HepG2 (cell line): ENCODE data around the gene CLIP2. TPM values are rescaled to one million over a fixed set of nuclear protein-coding genes. Genes with fewer than 3 reads are reported as not detected.
A peak's percentile ranks its signal among the peaks of the same experiment; 100 is the strongest.

Source experiments
- ATAC-seq: fragments of 200-7000 bp; cut with Tn5 transposase; 3 replicates; pipeline ENCODE4 v1.9.1; 2020; ENCODE audit warnings: mild to moderate bottlenecking, moderate library complexity
- BruUV-seq: library from RNA; stranded (reverse); fragments of 400-500 nt; replicated peaks from 2 replicates; lab custom pipeline; 2021; lab: Mats Ljungman, UMichigan
- CTCF ChIA-PET: fragments of 300-600 bp; formaldehyde crosslinking; extraction: SDS; loops from one replicate; lab custom pipeline; 2021; ENCODE audit warnings: low total read pairs, inconsistent platforms, low intra/inter-chr PET ratio; lab: Yijun Ruan, JAX
- POLR2A ChIA-PET: fragments of 350-600 bp; sonication (Branson Sonifier 250); formaldehyde crosslinking; loops from one replicate; lab custom pipeline; 2020; ENCODE audit warnings: antibody characterized with exemption, inconsistent platforms; lab: Yijun Ruan, JAX
- DNase-seq: peaks from one replicate; pipeline ENCODE4 v3.0.0-alpha.2; 2015; ENCODE audit warnings: low spot score
- FAIRE-seq: peaks from 3 replicates; lab custom pipeline; 2011; peaks lifted over from hg19 to GRCh38; lab: Jason Lieb, UNC
- H2AFZ ChIP-seq: one replicate; pipeline ENCODE4 v1.6.1; 2011; ENCODE audit warnings: low read length, inconsistent platforms
- H3K27ac ChIP-seq: fragments of 300-600 bp; 3 replicates; pipeline ENCODE4 v1.8.0; 2011; ENCODE audit warnings: mixed run types, mild to moderate bottlenecking, mixed read lengths, low read length, inconsistent platforms; ENCODE audit not compliant: insufficient read depth; ENCODE audit errors: extremely low read length
- H3K27me3 ChIP-seq, 2 experiments: fragments of 200-600 bp in 1 of 2; 2 replicates in 1 of 2; 3 replicates in 1 of 2; pipeline versions ENCODE4 v1.6.0 to v1.8.0; 2011; ENCODE audit warnings: low read length in 2 of 2, mild to moderate bottlenecking in 2 of 2, moderate library complexity in 2 of 2, inconsistent platforms in 1 of 2; ENCODE audit not compliant: insufficient read depth in 2 of 2, control insufficient read depth in 1 of 2
- H3K36me3 ChIP-seq, 2 experiments: fragments of 200-600 bp in 1 of 2; replicated peaks in 1 of 2; 2 replicates in 1 of 2; 3 replicates in 1 of 2; pipeline versions ENCODE4 v1.5.1 to v1.8.0; 2011; ENCODE audit warnings: low read length in 2 of 2, inconsistent platforms in 1 of 2; ENCODE audit not compliant: insufficient read depth in 2 of 2, control insufficient read depth in 1 of 2
- H3K4me1 ChIP-seq: 2 replicates; pipeline ENCODE4 v1.5.1; 2012; ENCODE audit warnings: low read length, inconsistent platforms; ENCODE audit not compliant: insufficient read depth
- H3K4me2 ChIP-seq: 2 replicates; pipeline ENCODE4 v1.6.0; 2011; ENCODE audit warnings: low read depth, low read length, inconsistent platforms
- H3K4me3 ChIP-seq, 3 experiments: fragments of 200-600 bp in 1 of 3; sonication (generic), shearing (Covaris generic) in 1 of 3; replicated peaks in 1 of 3; 2 replicates each; pipeline ENCODE4 v1.5.1; 2011 to 2016; ENCODE audit warnings: low read length in 3 of 3, inconsistent platforms in 2 of 3, low read depth in 2 of 3, mild to moderate bottlenecking in 2 of 3, control low read depth in 1 of 3, mixed read lengths in 1 of 3; ENCODE audit not compliant: insufficient read depth in 1 of 3
- H3K79me2 ChIP-seq: one replicate; pipeline ENCODE4 v1.6.1; 2011; ENCODE audit warnings: low read length, inconsistent platforms; ENCODE audit not compliant: insufficient read depth
- H3K9ac ChIP-seq: 2 replicates; pipeline ENCODE4 v1.6.0; 2011; ENCODE audit warnings: mild to moderate bottlenecking, low read depth, low read length, inconsistent platforms; ENCODE audit not compliant: insufficient read depth
- H3K9me3 ChIP-seq: 2 replicates; pipeline ENCODE4 v1.5.1; 2012; ENCODE audit warnings: mild to moderate bottlenecking, low read length
- H4K20me1 ChIP-seq: 2 replicates; pipeline ENCODE4 v1.6.0; 2011; ENCODE audit warnings: inconsistent platforms, mild to moderate bottlenecking, low read length, moderate library complexity; ENCODE audit not compliant: insufficient read depth
- CSRNP1 ChIP-seq: sonication (generic); formaldehyde crosslinking; IDR thresholded peaks from 2 replicates; pipeline ENCODE4 v1.8.1; 2023; ENCODE audit warnings: mild to moderate bottlenecking, missing genetic modification reagents
- HNRNPL ChIP-seq: fragments of 200-400 bp; formaldehyde crosslinking; IDR thresholded peaks from 2 replicates; pipeline ENCODE4 v1.6.1; 2017; ENCODE audit warnings: mild to moderate bottlenecking, low read depth, low read length
- MAFK ChIP-seq, 2 experiments: IDR thresholded peaks in 1 of 2; conservative IDR thresholded peaks in 1 of 2; 2 replicates each; pipeline ENCODE4 v1.6.1; 2011; ENCODE audit warnings: improper control_type of control experiment in 2 of 2, low read length in 2 of 2
- RXRB ChIP-seq: IDR thresholded peaks from 2 replicates; pipeline ENCODE4 v1.6.1; 2016; ENCODE audit warnings: borderline replicate concordance, missing genetic modification reagents, missing compliant biosample characterization
- THAP11 ChIP-seq: IDR thresholded peaks from 2 replicates; pipeline ENCODE4 v1.6.1; 2016; ENCODE audit warnings: missing biosample characterization, missing genetic modification reagents
- TRIM24 ChIP-seq: sonication (generic); formaldehyde crosslinking; IDR thresholded peaks from 2 replicates; pipeline ENCODE4 v1.8.0; 2022; ENCODE audit warnings: mild to moderate bottlenecking, missing genetic modification reagents
- ZGPAT ChIP-seq: IDR thresholded peaks from 2 replicates; pipeline ENCODE4 v1.6.1; 2016; ENCODE audit warnings: mild to moderate bottlenecking
- ZNF230 ChIP-seq: sonication (generic); formaldehyde crosslinking; IDR thresholded peaks from 2 replicates; pipeline ENCODE4 v1.4.0; 2020; ENCODE audit warnings: mild to moderate bottlenecking, missing genetic modification reagents
- ZNF234 ChIP-seq: sonication (generic); formaldehyde crosslinking; conservative IDR thresholded peaks from 2 replicates; pipeline ENCODE4 v1.5.1; 2020; ENCODE audit warnings: mild to moderate bottlenecking, missing genetic modification reagents
- ZNF263 ChIP-seq: sonication (generic); formaldehyde crosslinking; IDR thresholded peaks from 2 replicates; pipeline ENCODE4 v1.4.0; 2020; ENCODE audit warnings: missing genetic modification reagents
- ZNF687 ChIP-seq: sonication (generic); formaldehyde crosslinking; IDR thresholded peaks from 2 replicates; pipeline ENCODE4 v1.5.1; 2020; ENCODE audit warnings: mild to moderate bottlenecking, missing genetic modification reagents, moderate library complexity
- ZNF770 ChIP-seq: sonication (generic); formaldehyde crosslinking; IDR thresholded peaks from 2 replicates; pipeline ENCODE4 v1.5.0; 2020; ENCODE audit warnings: mild to moderate bottlenecking, missing genetic modification reagents
- WGBS: methylation state at CpG from one replicate; pipeline ENCODE4 v1.1.6; 2017; ENCODE audit warnings: low lambda C conversion rate; 5-methylcytosine and 5-hydroxymethylcytosine counted together
- in situ Hi-C: cut with HindIII; loops from 2 replicates; pipeline ENCODE4 v1.10.0; 2017; ENCODE audit warnings: low pct_unique_long_range_greater_than_20kb; ENCODE audit not compliant: extremely low pct_ligation_motif_present
- intact Hi-C: fragments of 100-400 bp; cut with micrococcal nuclease; formaldehyde crosslinking; loops from one replicate; pipeline ENCODE4 v1.10.0; 2022; ENCODE audit not compliant: unreplicated experiment
- polyA plus RNA-seq, 8 experiments: library from polyadenylated mRNA; depleted of rRNA in 3 of 8; stranded (reverse) in 7 of 8; unstranded in 1 of 8; fragments of >200 nt; fragmentation: Illumina TruSeq in 4 of 8; extraction: Trizol in 4 of 8; gene quantifications; 2 replicates each; pipeline versions ENCODE4 v1.2.1 to v1.2.3, GENCODE V29; 2011 to 2016; ENCODE audit warnings: low read depth in 4 of 8, missing spikeins in 1 of 8, mixed read lengths in 1 of 8; ENCODE audit not compliant: insufficient read depth in 1 of 8
- total RNA-seq, 5 experiments: library from RNA; depleted of rRNA; stranded (reverse); fragments of >200 nt; fragmentation: Illumina TruSeq; extraction: Trizol; gene quantifications; 2 replicates each; pipeline ENCODE4 v1.2.3, GENCODE V29; 2016; ENCODE audit warnings: low read depth in 1 of 5

The CLIP2 gene
- total and polyA plus RNA-seq, 2 of the 13 experiments (the other 11 are each of a cell fraction or from before 2014, with no cell fraction given) = 6.5 to 17.4 TPM

GRCh38 chr7:74430961-74431466 lies 141.8 kb downstream of the CLIP2 start:
- ATAC-seq (peak; percentile 52), DNase-seq (no peak), FAIRE-seq (no peak)
- no peak overlapping the region for H2AFZ ChIP-seq
- no peaks in the 10 kb centered on the region for H3K9me3 ChIP-seq
- intact Hi-C loops (no loop called here), in situ Hi-C loops (no loop called here)
- no peaks in the 10 kb centered on the region for H3K36me3 ChIP-seq
- H3K79me2 ChIP-seq = no peaks in the 10 kb centered on the region
- no peak overlapping the region for H3K27ac ChIP-seq
- ChIA-PET CTCF (no interaction called here), POLR2A (no interaction called here)
- 8% methylated on average over 6 of the region's 12 CpGs for WGBS
- BruUV-seq = no TSS peak
- peaks cover 35% of the 10 kb centered on the region for H3K4me1 ChIP-seq
- peak overlapping the region in 1 of 3 experiments; percentile 13; a peak in 2 of 6 replicates for H3K4me3 ChIP-seq
- no peak overlapping the region for H3K9ac ChIP-seq
- peak overlapping the region; percentile 70 for H3K4me2 ChIP-seq
- TF ChIP-seq MAFK (conservative IDR thresholded peaks at IDR 0.05 in 1 of 2, IDR thresholded peaks at IDR 0.05 in 1 of 2; ENCODE audit: low read length in 2 of 2) = 0 out of 4 replicates have a peak, but pooled peaks have one; percentile 4 to 17
- TF ChIP-seq ZNF263 (CRISPR knock-in tag) = peak; percentile 89
- no peak for TF ChIP-seq THAP11
- TF ChIP-seq HNRNPL = peak; percentile 34; the same call in 1 of the 2 replicates
- TF ChIP-seq ZGPAT (CRISPR knock-in tag) = no peak
- peak; percentile 22; the same call in 1 of the 2 replicates for TF ChIP-seq ZNF687 (CRISPR knock-in tag)
- no peak for TF ChIP-seq RXRB
- 0 out of 2 replicates have a peak, but pooled peaks have one; percentile 6 for TF ChIP-seq ZNF770 (CRISPR knock-in tag)
- TF ChIP-seq ZNF230 = no peak
- no peak for TF ChIP-seq ZNF234 (CRISPR knock-in tag)
- no peak for TF ChIP-seq CSRNP1 (CRISPR knock-in tag)
- TF ChIP-seq TRIM24 (CRISPR knock-in tag) = no peak
- H4K20me1 ChIP-seq = no peaks in the 10 kb centered on the region
- peaks cover 0 to 15% of the 10 kb centered on the region in 2 experiments; a peak in 2 of 5 replicates for H3K27me3 ChIP-seq
